H1 (cell line): ENCODE results near the gene GBA2. TPM values are rescaled to one million over a fixed set of nuclear protein-coding genes. Genes with fewer than 3 reads are reported as not detected.

Experiments used
- CTCF ChIA-PET: fragments of 300-600 bp; sonication (Branson Sonifier 250); formaldehyde crosslinking; loops from one replicate; lab custom pipeline; 2021; ENCODE audit not compliant: partially characterized antibody; lab: Charles Lee
- POLR2A ChIA-PET: fragments of 300-600 bp; sonication (Branson Sonifier 250); formaldehyde crosslinking; loops from one replicate; lab custom pipeline; 2021; ENCODE audit warnings: inconsistent platforms; ENCODE audit not compliant: partially characterized antibody; lab: Charles Lee
- DNase-seq, 2 experiments: peaks; one replicate each; pipeline versions ENCODE4 v3.0.0 to v3.0.0-alpha.2; 2010 to 2022; ENCODE audit warnings: low spot score in 2 of 2, low read depth in 1 of 2, mixed read lengths in 1 of 2
- FAIRE-seq: peaks from 2 replicates; lab custom pipeline; 2011; peaks lifted over from hg19 to GRCh38; lab: Jason Lieb, UNC
- H2AFZ ChIP-seq: 2 replicates; pipeline ENCODE4 v1.8.1; 2012; ENCODE audit warnings: low read length, inconsistent platforms
- H2AK5ac ChIP-seq: 2 replicates; pipeline ENCODE4 v1.6.1; 2013; ENCODE audit warnings: low read depth, low read length
- H2BK120ac ChIP-seq: replicated peaks from 2 replicates; pipeline ENCODE3; 2013; ENCODE audit warnings: low read depth, low read length, inconsistent platforms
- H2BK12ac ChIP-seq: 2 replicates; pipeline ENCODE4 v1.6.1; 2013; ENCODE audit warnings: low read depth, low read length
- H2BK15ac ChIP-seq: 2 replicates; pipeline ENCODE4 v1.6.1; 2013; ENCODE audit warnings: low read length
- H2BK20ac ChIP-seq: 2 replicates; pipeline ENCODE4 v1.6.1; 2013; ENCODE audit warnings: low read length
- H2BK5ac ChIP-seq: 2 replicates; pipeline ENCODE4 v1.6.1; 2013; ENCODE audit warnings: low read depth, low read length
- H3K14ac ChIP-seq: 2 replicates; pipeline ENCODE4 v1.6.1; 2013; ENCODE audit warnings: inconsistent platforms; ENCODE audit not compliant: insufficient read length
- H3K18ac ChIP-seq: 2 replicates; pipeline ENCODE4 v1.6.1; 2013; ENCODE audit warnings: low read length; ENCODE audit errors: extremely low read depth
- H3K23ac ChIP-seq: 2 replicates; pipeline ENCODE4 v1.6.1; 2013; ENCODE audit warnings: inconsistent platforms; ENCODE audit not compliant: insufficient read length
- H3K23me2 ChIP-seq: 2 replicates; pipeline ENCODE4 v1.6.1; 2013; ENCODE audit warnings: low read depth, low read length
- H3K27ac ChIP-seq: 2 replicates; pipeline ENCODE4 v1.6.1; 2011; ENCODE audit warnings: low read depth, low read length, inconsistent platforms
- H3K27me3 ChIP-seq, 4 experiments: replicated peaks in 1 of 4; 1 replicate in 1 of 4; 2 replicates in 3 of 4; pipeline versions ENCODE4 v1.6.1 to v1.8.1; 2011 to 2013; ENCODE audit warnings: low read length in 3 of 4, mild to moderate bottlenecking in 3 of 4, inconsistent platforms in 2 of 4, mixed read lengths in 2 of 4, moderate library complexity in 1 of 4; ENCODE audit not compliant: control insufficient read depth in 3 of 4, insufficient read depth in 3 of 4; ENCODE audit errors: extremely low read depth in 1 of 4
- H3K36me3 ChIP-seq, 4 experiments: 2 replicates each; pipeline versions ENCODE4 v1.6.1 to v1.8.1; 2011 to 2013; ENCODE audit warnings: mild to moderate bottlenecking in 4 of 4, low read length in 3 of 4, moderate library complexity in 2 of 4, control low read depth in 1 of 4, inconsistent platforms in 1 of 4; ENCODE audit not compliant: insufficient read depth in 4 of 4, control insufficient read depth in 2 of 4
- H3K4ac ChIP-seq: replicated peaks from 2 replicates; pipeline ENCODE3; 2013; ENCODE audit warnings: low read length, low read depth, mixed read lengths, inconsistent platforms; ENCODE audit not compliant: insufficient read length
- H3K4me1 ChIP-seq, 4 experiments: replicated peaks in 1 of 4; 1 replicate in 1 of 4; 2 replicates in 3 of 4; pipeline versions ENCODE4 v1.6.1 to v1.8.1; 2011 to 2013; ENCODE audit warnings: low read length in 3 of 4, inconsistent platforms in 2 of 4, mixed read lengths in 1 of 4; ENCODE audit not compliant: insufficient read depth in 4 of 4, control insufficient read depth in 3 of 4
- H3K4me2 ChIP-seq, 2 experiments: 2 replicates each; pipeline versions ENCODE4 v1.6.1 to v1.8.1; 2011 to 2013; ENCODE audit warnings: low read depth in 2 of 2, low read length in 2 of 2, control low read depth in 1 of 2, inconsistent platforms in 1 of 2, mild to moderate bottlenecking in 1 of 2; ENCODE audit not compliant: insufficient read depth in 1 of 2
- H3K4me3 ChIP-seq, 4 experiments: fragments of 200-600, 300-600 bp in 1 of 4; sonication (generic), shearing (Covaris generic), sonication (Bioruptor Twin) in 1 of 4; 2 replicates each; pipeline versions ENCODE4 v1.5.1 to v1.8.1; 2011 to 2016; ENCODE audit warnings: low read length in 4 of 4, low read depth in 3 of 4, control low read depth in 2 of 4, inconsistent platforms in 2 of 4, mild to moderate bottlenecking in 2 of 4, mixed read lengths in 1 of 4, moderate library complexity in 1 of 4; ENCODE audit not compliant: insufficient read depth in 2 of 4; ENCODE audit errors: extremely low read depth in 1 of 4
- H3K56ac ChIP-seq: replicated peaks from 2 replicates; pipeline ENCODE3; 2013; ENCODE audit warnings: low read depth, mild to moderate bottlenecking, mixed read lengths, low read length, inconsistent platforms; ENCODE audit not compliant: insufficient read length
- H3K79me1 ChIP-seq: 2 replicates; pipeline ENCODE4 v1.6.1; 2013; ENCODE audit warnings: low read depth, low read length, control low read depth
- H3K79me2 ChIP-seq, 2 experiments: 2 replicates each; pipeline versions ENCODE4 v1.6.1 to v1.8.1; 2012 to 2013; ENCODE audit warnings: low read length in 2 of 2, mild to moderate bottlenecking in 2 of 2, inconsistent platforms in 1 of 2; ENCODE audit not compliant: insufficient read depth in 2 of 2, control insufficient read depth in 1 of 2
- H3K9ac ChIP-seq, 4 experiments: replicated peaks in 1 of 4; 1 replicate in 1 of 4; 2 replicates in 3 of 4; pipeline versions ENCODE4 v1.6.1 to v1.8.1; 2011 to 2013; ENCODE audit warnings: low read depth in 3 of 4, low read length in 3 of 4, control low read depth in 2 of 4, mild to moderate bottlenecking in 2 of 4, moderate library complexity in 2 of 4, inconsistent platforms in 1 of 4; ENCODE audit errors: extremely low read depth in 1 of 4
- H3K9me3 ChIP-seq, 2 experiments: 2 replicates each; pipeline versions ENCODE4 v1.6.1 to v1.8.1; 2012 to 2013; ENCODE audit warnings: mild to moderate bottlenecking in 2 of 2, moderate library complexity in 2 of 2, control low read depth in 1 of 2, inconsistent platforms in 1 of 2, low read depth in 1 of 2, low read length in 1 of 2, mixed read lengths in 1 of 2; ENCODE audit not compliant: insufficient read depth in 2 of 2
- H4K20me1 ChIP-seq, 2 experiments: replicated peaks in 1 of 2; 2 replicates each; pipeline versions ENCODE3 to v1.8.1; 2011 to 2013; ENCODE audit warnings: inconsistent platforms in 2 of 2, low read length in 2 of 2, mild to moderate bottlenecking in 1 of 2; ENCODE audit not compliant: insufficient read depth in 2 of 2, control insufficient read depth in 1 of 2
- H4K5ac ChIP-seq: 2 replicates; pipeline ENCODE4 v1.6.1; 2013; ENCODE audit warnings: low read length, low read depth, mixed read lengths, inconsistent platforms; ENCODE audit not compliant: insufficient read length
- H4K8ac ChIP-seq: 2 replicates; pipeline ENCODE4 v1.8.0; 2013; ENCODE audit warnings: mild to moderate bottlenecking, moderate library complexity, low read length, inconsistent platforms; ENCODE audit not compliant: insufficient read depth; ENCODE audit errors: extremely low read depth
- H4K91ac ChIP-seq: replicated peaks from 2 replicates; pipeline ENCODE3; 2013; ENCODE audit warnings: low read length, mixed read lengths, inconsistent platforms; ENCODE audit not compliant: insufficient read length
- CHD2 ChIP-seq: IDR thresholded peaks from 2 replicates; pipeline ENCODE4 v1.6.1; 2012; ENCODE audit warnings: low read length, improper control_type of control experiment
- CTBP2 ChIP-seq: IDR thresholded peaks from 2 replicates; pipeline ENCODE4 v1.7.0; 2011; ENCODE audit warnings: borderline replicate concordance, mild to moderate bottlenecking, moderate library complexity, mixed read lengths, low read length; ENCODE audit not compliant: insufficient read depth, insufficient read length
- EP300 ChIP-seq, 2 experiments: IDR thresholded peaks; 1 replicate in 1 of 2; 2 replicates in 1 of 2; pipeline ENCODE4 v1.6.1; 2011 to 2012; ENCODE audit warnings: low read depth in 2 of 2, low read length in 2 of 2, mild to moderate bottlenecking in 2 of 2, borderline replicate concordance in 1 of 2, inconsistent platforms in 1 of 2, moderate library complexity in 1 of 2
- RXRA ChIP-seq: IDR thresholded peaks from 2 replicates; pipeline ENCODE4 v1.6.1; 2011; ENCODE audit warnings: low read depth, mild to moderate bottlenecking, low read length, moderate library complexity; ENCODE audit not compliant: insufficient read depth
- SIRT6 ChIP-seq: IDR thresholded peaks from one replicate; pipeline ENCODE4 v1.7.1; 2012; ENCODE audit warnings: low read length, inconsistent platforms
- SP2 ChIP-seq: IDR thresholded peaks from 2 replicates; pipeline ENCODE4 v1.6.1; 2012; ENCODE audit warnings: mild to moderate bottlenecking, low read length, inconsistent platforms
- SP4 ChIP-seq: IDR thresholded peaks from 2 replicates; pipeline ENCODE4 v1.6.1; 2012; ENCODE audit warnings: low read length, inconsistent platforms
- SRF ChIP-seq: IDR thresholded peaks from 2 replicates; pipeline ENCODE4 v1.6.1; 2011; ENCODE audit warnings: mild to moderate bottlenecking, low read depth, low read length, moderate library complexity
- TAF7 ChIP-seq: optimal IDR thresholded peaks from 2 replicates; pipeline ENCODE3; 2011; ENCODE audit warnings: low read depth, mild to moderate bottlenecking, inconsistent platforms, low read length, moderate library complexity, borderline replicate concordance
- WGBS, 2 experiments: shearing (Covaris generic) in 1 of 2; methylation state at CpG; one replicate each; pipeline versions ENCODE4 v1.1.6 to v1.1.7; 2013 to 2015; ENCODE audit warnings: low lambda C conversion rate in 2 of 2, mixed read lengths in 2 of 2, inconsistent platforms in 1 of 2, low coverage in 1 of 2, missing lambda C conversion rate in 1 of 2; ENCODE audit not compliant: insufficient replicate concordance in 2 of 2, insufficient coverage in 1 of 2, insufficient read length in 1 of 2; ENCODE audit errors: extremely low coverage in 1 of 2, missing lambda C conversion rate in 1 of 2; 5-methylcytosine and 5-hydroxymethylcytosine counted together
- polyA plus RNA-seq, 7 experiments: library from polyadenylated mRNA; depleted of rRNA in 3 of 7; stranded (reverse) in 5 of 7; unstranded in 2 of 7; fragments of >200 nt in 5 of 7; fragments of 200-250 nt in 2 of 7; gene quantifications; 1 replicate in 5 of 7; 2 replicates in 1 of 7; 4 replicates in 1 of 7; pipeline versions ENCODE4 v1.2.1 to v1.2.3, GENCODE V29; 2011 to 2013; ENCODE audit warnings: missing spikeins in 2 of 7, mixed read lengths in 2 of 7
- total RNA-seq: library from RNA; stranded (reverse); fragmentation: NEBNext Ultra II Directional; extraction: Animal tissue kit (Norgen Biotek cat#: 25700); gene quantifications from 2 replicates; pipeline ENCODE4 v1.2.1, GENCODE V29; 2021
- TF ChIP-seq, protein P1 (sequence below), 3 experiments: IDR thresholded peaks; 1 replicate in 2 of 3; 2 replicates in 1 of 3; pipeline versions ENCODE4 v1.5.1 to v1.6.1; 2011; ENCODE audit warnings: low read length in 3 of 3, mild to moderate bottlenecking in 3 of 3, inconsistent platforms in 2 of 3, low read depth in 1 of 3, moderate library complexity in 1 of 3; ENCODE audit not compliant: insufficient read depth in 1 of 3; ENCODE audit errors: control extremely low read depth in 1 of 3

The GBA2 gene
- total and polyA plus RNA-seq, 2 of the 8 experiments (the other 6 are each of a cell fraction or from before 2014, with no cell fraction given) = 64.2 to 71.9 TPM

DNA sequence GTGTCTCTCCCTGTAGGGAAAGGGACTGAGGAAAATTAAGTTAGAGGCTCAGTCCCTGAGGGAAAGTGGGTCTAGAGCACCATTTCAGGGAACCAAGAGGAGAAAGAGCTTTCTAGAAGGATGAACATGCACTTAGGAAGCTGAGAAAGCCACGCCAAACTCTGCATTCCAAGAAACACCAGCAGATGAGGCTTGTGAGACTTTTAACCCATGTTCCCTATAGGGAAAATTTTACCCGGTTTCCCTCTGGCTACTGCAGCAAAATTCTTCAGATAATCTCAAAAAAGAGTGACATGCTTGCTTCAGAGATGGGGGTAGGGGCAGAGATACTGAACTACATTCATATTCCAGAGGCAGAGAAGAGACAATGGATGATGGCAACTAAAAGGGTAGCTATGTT lies 25.6 kb downstream of the GBA2 start:
- Histone ChIP-seq H3K23me2 (no peaks in the 10 kb centered on the region), H3K14ac (no peak overlapping the region)
- TF ChIP-seq CHD2 (no peak), SRF (no peak), CTBP2 (no peak), SP4 (no peak), SP2 (no peak), SIRT6 (no peak), EP300 (IDR thresholded peaks at IDR 0.05; ENCODE audit: borderline replicate concordance in 1 of 2, low read depth in 2 of 2, low read length in 2 of 2) (no peak), TAF7 (no peak), RXRA (no peak)
- TF ChIP-seq, protein P1, sequence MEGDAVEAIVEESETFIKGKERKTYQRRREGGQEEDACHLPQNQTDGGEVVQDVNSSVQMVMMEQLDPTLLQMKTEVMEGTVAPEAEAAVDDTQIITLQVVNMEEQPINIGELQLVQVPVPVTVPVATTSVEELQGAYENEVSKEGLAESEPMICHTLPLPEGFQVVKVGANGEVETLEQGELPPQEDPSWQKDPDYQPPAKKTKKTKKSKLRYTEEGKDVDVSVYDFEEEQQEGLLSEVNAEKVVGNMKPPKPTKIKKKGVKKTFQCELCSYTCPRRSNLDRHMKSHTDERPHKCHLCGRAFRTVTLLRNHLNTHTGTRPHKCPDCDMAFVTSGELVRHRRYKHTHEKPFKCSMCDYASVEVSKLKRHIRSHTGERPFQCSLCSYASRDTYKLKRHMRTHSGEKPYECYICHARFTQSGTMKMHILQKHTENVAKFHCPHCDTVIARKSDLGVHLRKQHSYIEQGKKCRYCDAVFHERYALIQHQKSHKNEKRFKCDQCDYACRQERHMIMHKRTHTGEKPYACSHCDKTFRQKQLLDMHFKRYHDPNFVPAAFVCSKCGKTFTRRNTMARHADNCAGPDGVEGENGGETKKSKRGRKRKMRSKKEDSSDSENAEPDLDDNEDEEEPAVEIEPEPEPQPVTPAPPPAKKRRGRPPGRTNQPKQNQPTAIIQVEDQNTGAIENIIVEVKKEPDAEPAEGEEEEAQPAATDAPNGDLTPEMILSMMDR (IDR thresholded peaks at IDR 0.05; ENCODE audit: control extremely low read depth in 1 of 3, insufficient read depth in 1 of 3, low read depth in 1 of 3, low read length in 3 of 3) = no peak
- TF ChIP-seq, all 59 proteins: peak for 0
- Histone ChIP-seq H3K27me3 (no peaks in the 10 kb centered on the region), H3K4me2 (no peak overlapping the region), H3K4ac (no peak overlapping the region), H2BK15ac (no peak overlapping the region), H3K9ac (no peak overlapping the region), H3K4me3 (no peak overlapping the region), H4K91ac (no peak overlapping the region), H3K56ac (no peak overlapping the region), H3K18ac (no peak overlapping the region), H2AFZ (no peak overlapping the region), H3K79me2 (peaks cover 2 to 23% of the 10 kb centered on the region in 2 experiments; a peak in 3 of 4 replicates), H3K36me3 (peaks cover 18 to 57% (median 44%) of the 10 kb centered on the region in 4 experiments), H2BK5ac (no peak overlapping the region), H3K79me1 (peaks cover 4% of the 10 kb centered on the region), H4K8ac (no peak overlapping the region), H4K5ac (no peak overlapping the region), H3K9me3 (no peaks in the 10 kb centered on the region; a peak in 1 of 4 replicates), H2BK12ac (no peak overlapping the region), H2BK120ac (no peak overlapping the region), H4K20me1 (peaks cover 0 to 2% of the 10 kb centered on the region in 2 experiments), H3K4me1 (peaks cover 3 to 17% (median 15%) of the 10 kb centered on the region in 4 experiments), H2AK5ac (no peak overlapping the region), H3K23ac (no peak overlapping the region), H2BK20ac (no peak overlapping the region), H3K27ac (no peak overlapping the region)
- FAIRE-seq = no peak
- WGBS, 2 experiments = 87% methylated on average over 2 of the region's 2 CpGs; no CpG with 5 or more reads in 1 of the 2 experiments
- POLR2A ChIA-PET = interaction anchor here (11.1 kb wide), 1 partner anchor 29 kb away, joined by 158 read pairs; the partner anchor contains the start of gene TPM2
- no peak for DNase-seq
- CTCF ChIA-PET = interaction anchor here (1.0 to 16.0 kb wide), 4 partner anchors 8 to 76 kb away, joined by 3 to 198 read pairs (median 50); no protein-coding TSS in a partner anchor
